Pancreas (tissue), 10 donors: ENCODE results near the gene PTPMT1. TPM values are rescaled to one million over a fixed set of nuclear protein-coding genes. Genes with fewer than 3 reads are reported as not detected.
A peak's percentile ranks its signal among the peaks of the same experiment; 100 is the strongest.
"Not testable (repeated sequence)": the region's sequence is repeated elsewhere in the genome, so short reads cannot be mapped to it uniquely, and the experiment has no call there.

Experiments used
- ATAC-seq, 4 donors: fragments of 200-7000 bp; cut with Tn5 transposase; one replicate each; pipeline versions ENCODE4 v1.8.0 to v1.9.1; 2020; ENCODE audit warnings: mild to moderate bottlenecking in 4 of 4, moderate library complexity in 4 of 4
- DNase-seq, 6 donors: peaks; one replicate each; pipeline ENCODE4 v3.0.0-alpha.2; 2020
- FAIRE-seq: peaks from 2 replicates; lab custom pipeline; 2012; peaks lifted over from hg19 to GRCh38; lab: Jason Lieb, UNC
- H3K27ac ChIP-seq, 4 donors: fragments of 200-600 bp; sonication (generic); 1 replicate in 3 of 4; 2 replicates in 1 of 4; pipeline versions ENCODE4 v1.5.0 to v1.8.0; 2020
- H3K27me3 ChIP-seq, 4 donors: fragments of 200-600 bp; one replicate each; pipeline ENCODE4 v1.8.0; 2021
- H3K36me3 ChIP-seq, 3 donors: fragments of 200-600 bp; sonication (generic) in 1 of 3; one replicate each; pipeline versions ENCODE4 v1.5.0 to v1.8.0; 2020 to 2021
- H3K4me1 ChIP-seq, 3 donors: fragments of 200-600 bp; one replicate each; pipeline ENCODE4 v1.8.0; 2021
- H3K4me3 ChIP-seq, 4 donors: fragments of 200-600 bp; sonication (generic) in 2 of 4; one replicate each; pipeline versions ENCODE4 v1.5.0 to v1.8.0; 2020 to 2021
- H3K9me3 ChIP-seq, 4 donors: fragments of 200-600 bp; one replicate each; pipeline ENCODE4 v1.8.0; 2021
- WGBS, 2 donors: extraction: QIAGEN DNeasy Blood & Tissue Kit; methylation state at CpG; one replicate each; pipeline ENCODE4 v1.1.7; 2013; 5-methylcytosine and 5-hydroxymethylcytosine counted together
- intact Hi-C, 3 donors: fragments of 100-400 bp; cut with DNase I; formaldehyde crosslinking; loops; one replicate each; pipeline versions ENCODE4 v1.11.1 to v1.14.2; 2022
- polyA plus RNA-seq, 2 donors: library from polyadenylated mRNA; stranded (reverse); fragments of 200-250 nt; gene quantifications; one replicate each; pipeline ENCODE4 v1.2.3, GENCODE V29; 2013
- total RNA-seq, 6 donors: library from RNA; stranded (reverse); fragmentation: NEBNext Ultra II Directional in 4 of 6; extraction: Animal tissue kit (Norgen Biotek cat#: 25700) in 4 of 6; gene quantifications; one replicate each; pipeline versions ENCODE4 v1.2.1 to v1.2.4, GENCODE V29; 2021 to 2023
- TF ChIP-seq, protein P1 (sequence below), 4 donors: fragments of 200-600 bp; sonication (generic) in 3 of 4; IDR thresholded peaks; one replicate each; pipeline versions ENCODE4 v1.5.0 to v1.8.0; 2021; ENCODE audit warnings: antibody characterized with exemption in 4 of 4
- donor health status: healthy with polysubstance abuse.
- donor health status: DM: no; HTN: no; CAD: no; lungs with moderate emphysema.
- donor health status: DM: no; HTN: no; CAD: no.
- donor health status: control.
- donor health status: control.
- donor health status: Bipolar disorder and iron deficiency.
- donor health status: DM: yes; HTN: yes; CAD: no.
- donor health status: DM: no; HTN: no; CAD: no.
- donor health status: DM: no; HTN: no; CAD: no.
- donor health status: DM: yes; HTN: yes; CAD: no.

Gene PTPMT1
- total and polyA plus RNA-seq, 8 donors = 15.7 to 34.3 (median 21.4) TPM

DNA sequence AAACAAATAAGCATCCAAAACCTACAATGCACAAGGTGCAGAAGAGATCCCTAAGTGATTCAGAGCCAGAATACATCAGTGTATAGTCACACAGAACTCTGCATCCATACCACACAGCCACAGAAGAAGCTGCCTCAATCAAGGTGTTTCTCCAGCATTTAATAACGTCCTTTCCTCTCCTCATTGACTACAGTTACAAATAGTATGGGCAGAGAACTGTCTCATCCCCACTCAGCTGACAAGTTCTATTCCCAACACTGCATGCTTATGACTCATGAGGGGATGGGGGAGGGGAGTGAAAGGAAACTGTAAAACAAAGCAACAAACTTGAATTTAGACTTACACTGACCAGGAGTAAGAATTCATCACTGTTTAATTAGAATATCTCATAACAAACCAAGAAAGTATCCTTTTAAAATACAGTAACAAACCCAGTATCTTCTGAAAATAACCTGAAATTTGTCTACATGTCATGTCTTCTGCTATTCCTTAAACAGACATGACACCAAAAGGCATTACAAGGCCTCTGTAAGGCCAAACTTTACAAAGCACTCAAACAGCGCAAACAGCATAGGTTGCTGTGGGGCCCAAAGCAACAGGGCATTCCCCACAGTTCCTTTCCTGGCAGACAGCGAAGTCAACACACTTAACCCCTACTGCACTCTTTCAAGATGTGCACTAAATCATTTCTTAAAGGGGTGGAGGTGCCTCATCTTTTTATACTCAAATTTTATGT is 41.7 kb upstream of the PTPMT1 start:
- H3K36me3 ChIP-seq = no peaks in the 10 kb centered on the region
- intact Hi-C loops = no loop called here
- peaks cover 16 to 27% (median 24%) of the 10 kb centered on the region in 3 donors for H3K4me1 ChIP-seq
- no peaks in the 10 kb centered on the region for H3K27me3 ChIP-seq
- ATAC-seq (peak; percentile 74 to 89 (median 82)), FAIRE-seq (no peak), DNase-seq (peak in 2 of 6 donors; percentile 16 to 25)
- H3K27ac ChIP-seq = peak overlapping the region in 3 of 4 donors; percentile 38 to 65 (median 57)
- TF ChIP-seq, protein P1, sequence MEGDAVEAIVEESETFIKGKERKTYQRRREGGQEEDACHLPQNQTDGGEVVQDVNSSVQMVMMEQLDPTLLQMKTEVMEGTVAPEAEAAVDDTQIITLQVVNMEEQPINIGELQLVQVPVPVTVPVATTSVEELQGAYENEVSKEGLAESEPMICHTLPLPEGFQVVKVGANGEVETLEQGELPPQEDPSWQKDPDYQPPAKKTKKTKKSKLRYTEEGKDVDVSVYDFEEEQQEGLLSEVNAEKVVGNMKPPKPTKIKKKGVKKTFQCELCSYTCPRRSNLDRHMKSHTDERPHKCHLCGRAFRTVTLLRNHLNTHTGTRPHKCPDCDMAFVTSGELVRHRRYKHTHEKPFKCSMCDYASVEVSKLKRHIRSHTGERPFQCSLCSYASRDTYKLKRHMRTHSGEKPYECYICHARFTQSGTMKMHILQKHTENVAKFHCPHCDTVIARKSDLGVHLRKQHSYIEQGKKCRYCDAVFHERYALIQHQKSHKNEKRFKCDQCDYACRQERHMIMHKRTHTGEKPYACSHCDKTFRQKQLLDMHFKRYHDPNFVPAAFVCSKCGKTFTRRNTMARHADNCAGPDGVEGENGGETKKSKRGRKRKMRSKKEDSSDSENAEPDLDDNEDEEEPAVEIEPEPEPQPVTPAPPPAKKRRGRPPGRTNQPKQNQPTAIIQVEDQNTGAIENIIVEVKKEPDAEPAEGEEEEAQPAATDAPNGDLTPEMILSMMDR (IDR thresholded peaks at IDR 0.05) = no peak
- no peak overlapping the region for H3K4me3 ChIP-seq
- no peaks in the 10 kb centered on the region for H3K9me3 ChIP-seq
- 6 to 17% methylated on average over 3 of the region's 3 CpGs for WGBS, 2 donors

DNA sequence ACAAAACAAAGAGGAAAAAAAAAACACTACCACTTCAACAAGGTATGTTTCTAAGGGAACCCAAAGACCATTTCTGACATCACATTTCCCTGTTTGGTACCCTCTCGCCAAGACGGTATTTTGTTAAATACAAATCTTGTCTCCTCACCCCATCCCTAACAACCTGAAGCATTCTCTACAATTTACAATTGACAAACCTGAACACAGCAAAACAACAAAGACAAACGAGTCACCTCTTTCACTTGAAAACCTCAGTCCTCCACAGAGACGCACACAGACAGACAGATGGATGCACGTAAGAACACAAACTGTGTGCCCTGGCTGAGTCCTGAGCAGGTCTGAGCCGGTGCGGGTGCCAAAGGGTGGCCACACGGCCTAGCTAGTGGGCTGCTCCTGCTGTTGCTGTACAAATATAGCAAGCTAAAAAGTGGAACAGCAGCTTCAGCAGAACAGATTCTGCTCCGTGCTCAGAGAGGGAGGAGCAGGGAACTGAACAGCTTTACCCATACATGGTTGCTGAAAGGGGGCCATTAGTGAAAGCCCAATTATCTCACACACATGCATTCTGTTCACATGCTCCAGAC is 41.0 kb upstream of the PTPMT1 start:
- Histone ChIP-seq H3K36me3 (no peaks in the 10 kb centered on the region), H3K4me1 (peaks cover 16 to 26% (median 24%) of the 10 kb centered on the region in 3 donors), H3K27me3 (no peaks in the 10 kb centered on the region), H3K9me3 (no peaks in the 10 kb centered on the region), H3K27ac (peak overlapping the region in 3 of 4 donors; percentile 38 to 65 (median 57)), H3K4me3 (no peak overlapping the region)
- TF ChIP-seq, protein P1 (IDR thresholded peaks at IDR 0.05) = no peak
- peak; percentile 22 to 68 (median 66) for ATAC-seq
- no peak for DNase-seq
- no peak for FAIRE-seq
- WGBS, 2 donors = 31 to 37% methylated on average over 9 of the region's 9 CpGs
- intact Hi-C loops = no loop called here

DNA sequence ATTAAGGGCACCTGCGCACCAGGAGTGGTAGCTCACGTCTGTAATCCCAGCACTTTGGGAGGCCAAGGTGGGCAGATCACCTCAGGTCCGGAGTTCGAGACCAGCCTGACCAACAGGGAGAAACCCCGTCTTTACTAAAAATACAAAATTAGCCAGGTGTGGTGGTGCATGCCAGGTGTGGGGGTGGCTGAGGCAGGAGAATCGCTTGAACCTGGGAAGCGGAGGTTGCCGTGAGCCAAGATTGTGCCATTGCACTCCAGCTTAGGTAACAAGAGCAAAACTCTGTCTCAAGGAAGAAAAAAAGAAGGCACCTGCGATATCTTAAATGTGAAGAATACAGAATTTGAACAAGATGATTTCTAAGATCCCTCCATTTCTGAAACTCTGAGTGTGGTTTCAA is 39.4 kb upstream of the PTPMT1 start:
- ATAC-seq, H3K27ac ChIP-seq, H3K9me3 ChIP-seq, H3K27me3 ChIP-seq, DNase-seq, intact Hi-C loops, H3K4me3 ChIP-seq, H3K36me3 ChIP-seq, FAIRE-seq: not testable (repeated sequence)
- WGBS, 2 donors = 86 to 87% methylated on average over 9 of the region's 9 CpGs
- peaks cover 16 to 26% (median 24%) of the 10 kb centered on the region in 3 donors for H3K4me1 ChIP-seq

DNA sequence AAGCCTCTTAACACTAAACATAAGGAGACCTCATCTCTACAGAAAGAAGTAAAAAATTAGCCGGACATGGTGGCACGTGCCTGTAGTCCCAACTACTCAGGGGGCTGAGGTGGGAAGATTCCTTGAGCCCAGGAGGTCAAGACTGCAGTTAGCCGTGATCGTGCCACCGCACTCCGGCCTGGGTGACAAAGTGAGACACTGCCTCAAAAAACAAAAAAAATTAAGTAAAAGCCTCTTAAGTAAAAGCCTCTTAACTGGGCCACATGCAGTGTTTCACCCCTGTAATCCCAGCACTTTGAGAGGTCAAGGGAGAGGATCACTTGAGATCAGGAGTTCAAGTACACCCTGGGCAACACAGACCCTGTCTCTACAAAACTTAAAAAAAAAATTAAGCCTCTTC is 38.2 kb upstream of the PTPMT1 start:
- ATAC-seq = no peak
- Histone ChIP-seq H3K4me1 (peaks cover 16 to 28% (median 24%) of the 10 kb centered on the region in 3 donors), H3K27ac (no peak overlapping the region), H3K27me3 (no peaks in the 10 kb centered on the region), H3K4me3 (no peak overlapping the region), H3K36me3 (no peaks in the 10 kb centered on the region), H3K9me3 (no peaks in the 10 kb centered on the region)
- no peak for FAIRE-seq
- DNase-seq = no peak
- TF ChIP-seq, protein P1 (IDR thresholded peaks at IDR 0.05) = no peak
- intact Hi-C loops = no loop called here
- 92 to 94% methylated on average over 6 of the region's 6 CpGs for WGBS, 2 donors

DNA sequence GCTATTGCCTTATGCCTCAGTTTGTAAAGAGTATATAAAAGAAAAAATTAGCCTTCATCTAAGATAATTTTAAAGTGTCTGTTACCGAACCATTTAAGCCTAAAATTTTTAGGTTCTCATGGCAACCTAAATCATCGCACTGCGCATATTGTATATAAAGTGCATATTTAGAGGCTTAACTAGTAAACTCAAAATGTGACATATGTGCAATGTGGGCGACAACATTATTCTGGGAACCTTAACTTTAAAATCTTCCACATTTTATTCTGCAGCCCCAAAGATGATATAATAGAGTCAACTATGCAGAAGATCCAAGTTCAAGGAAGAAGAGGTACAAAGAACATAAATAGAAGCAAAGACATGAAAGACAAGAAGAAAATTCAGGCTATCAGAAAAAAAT is 35.4 kb upstream of the PTPMT1 start:
- ATAC-seq (no peak), FAIRE-seq (no peak), DNase-seq (no peak)
- no peaks in the 10 kb centered on the region for H3K9me3 ChIP-seq
- TF ChIP-seq, protein P1 (IDR thresholded peaks at IDR 0.05) = no peak
- H3K36me3 ChIP-seq = no peaks in the 10 kb centered on the region
- no peaks in the 10 kb centered on the region for H3K27me3 ChIP-seq
- H3K4me1 ChIP-seq = peaks cover 0 to 4% (median 1%) of the 10 kb centered on the region in 3 donors
- H3K27ac ChIP-seq = no peak overlapping the region
- 93 to 95% methylated on average over 4 of the region's 4 CpGs for WGBS, 2 donors
- no peak overlapping the region for H3K4me3 ChIP-seq
- intact Hi-C loops = no loop called here

DNA sequence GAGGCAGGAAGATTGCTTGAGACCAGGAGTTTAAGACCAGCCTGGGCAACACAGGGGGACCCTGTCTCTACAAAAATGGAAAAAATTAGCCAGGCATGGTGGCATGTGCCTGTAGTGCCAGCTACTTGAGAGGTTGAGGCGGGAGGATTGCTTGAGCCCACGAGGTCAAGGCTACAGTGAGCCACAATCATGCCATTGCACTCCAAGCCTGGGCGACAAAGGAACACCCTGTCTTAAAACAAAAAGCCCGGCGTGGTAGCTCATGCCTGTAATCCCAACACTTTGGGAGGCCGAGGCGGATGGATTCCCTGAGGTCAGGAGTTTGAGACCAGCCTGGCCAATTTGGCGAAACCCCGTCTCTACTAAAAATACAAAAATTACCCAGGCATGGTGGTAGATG is 34.7 kb upstream of the PTPMT1 start:
- H3K4me3 ChIP-seq, H3K9me3 ChIP-seq, ATAC-seq, H3K27ac ChIP-seq, H3K36me3 ChIP-seq, H3K4me1 ChIP-seq, H3K27me3 ChIP-seq, intact Hi-C loops, FAIRE-seq, DNase-seq: not testable (repeated sequence)
- WGBS, 2 donors = 87 to 92% methylated on average over 9 of the region's 9 CpGs
